Measurements from ENCODE around the gene HES5. TPM values are rescaled to one million over a fixed set of nuclear protein-coding genes. Genes with fewer than 3 reads are reported as not detected.

The HES5 gene
- total and polyA plus RNA-seq, 2 of the 13 experiments (the other 11 are each of a cell fraction or from before 2014, with no cell fraction given) = not detected

DNA sequence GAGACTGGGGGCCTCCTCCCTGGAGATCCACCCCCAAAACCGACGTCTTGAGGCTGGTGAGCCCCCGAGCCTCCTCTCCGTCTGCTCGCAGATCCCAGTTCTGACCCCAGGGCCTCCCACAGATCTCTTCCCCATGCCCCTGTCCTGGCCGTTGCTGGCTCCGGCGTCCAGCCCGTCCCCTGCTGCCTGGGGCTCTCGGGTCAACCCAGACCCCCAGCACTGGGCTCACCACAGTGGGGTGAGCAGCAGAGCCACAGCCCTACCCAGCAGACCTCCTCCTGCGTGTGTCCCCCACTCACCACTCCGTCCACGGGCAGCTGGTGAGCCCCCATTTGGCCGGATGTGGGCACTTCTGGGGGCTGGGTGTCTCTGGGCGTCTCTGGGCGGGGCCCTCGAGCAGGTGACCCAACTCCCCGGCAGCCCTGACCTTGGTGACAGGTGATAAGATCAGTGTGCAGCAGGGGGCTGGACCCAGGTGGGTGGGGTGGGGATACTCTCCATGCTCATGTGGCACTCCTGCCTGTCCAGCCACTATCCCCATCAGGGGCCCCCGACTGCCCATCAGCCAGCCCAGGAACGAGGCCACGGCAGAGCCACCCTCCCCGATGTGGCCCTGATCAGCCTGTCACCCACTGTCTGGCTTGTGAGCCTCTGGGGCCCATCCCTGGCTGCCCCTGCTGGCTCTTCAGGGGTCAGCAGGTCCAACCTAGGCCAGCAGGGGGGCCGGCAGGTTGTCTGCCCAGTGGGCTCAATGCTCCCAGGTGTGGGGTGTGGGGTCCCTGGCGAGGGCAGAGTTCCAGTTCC, 26.8 kb upstream of the HES5 start (continued):
- TF ChIP-seq ZNF350 (CRISPR knock-in tag; IDR thresholded peaks at IDR 0.05; ENCODE audit: borderline replicate concordance, low read depth) (no peak), ZNF772 (CRISPR knock-in tag; IDR thresholded peaks at IDR 0.05) (0 out of 2 replicates have a peak, but pooled peaks have one; percentile 53), ZNF547 (CRISPR knock-in tag; IDR thresholded peaks at IDR 0.05) (peak; percentile 81), ZSCAN31 (CRISPR knock-in tag; IDR thresholded peaks at IDR 0.05; ENCODE audit: low read depth) (peak; percentile 52; the same call in 1 of the 2 replicates), RXRA (CRISPR knock-in tag; IDR thresholded peaks at IDR 0.05) (peak; percentile 1; the same call in 1 of the 2 replicates), SAP130 (CRISPR knock-in tag; IDR thresholded peaks at IDR 0.05; ENCODE audit: low read depth) (peak; percentile 77), ZNF530 (CRISPR knock-in tag; IDR thresholded peaks at IDR 0.05; ENCODE audit: low read depth) (no peak), KDM2A (CRISPR knock-in tag; IDR thresholded peaks at IDR 0.05; ENCODE audit: borderline replicate concordance, low read depth) (no peak), ZC3H13 (CRISPR knock-in tag; IDR thresholded peaks at IDR 0.05) (no peak), ZNF253 (CRISPR knock-in tag; IDR thresholded peaks at IDR 0.05; ENCODE audit: borderline replicate concordance) (0 out of 2 replicates have a peak, but pooled peaks have one; percentile 34), ATF1 (CRISPR knock-in tag; IDR thresholded peaks at IDR 0.05) (no peak), REXO4 (CRISPR knock-in tag; IDR thresholded peaks at IDR 0.05; ENCODE audit: borderline replicate concordance) (no peak), RORA (CRISPR knock-in tag; IDR thresholded peaks at IDR 0.05) (no peak), MYNN (CRISPR knock-in tag; IDR thresholded peaks at IDR 0.05; ENCODE audit: low read depth) (no peak), MAFK (conservative IDR thresholded peaks at IDR 0.05 in 1 of 2, IDR thresholded peaks at IDR 0.05 in 1 of 2; ENCODE audit: low read length in 2 of 2) (no peak), KLF11 (CRISPR knock-in tag; IDR thresholded peaks at IDR 0.05) (no peak), MED1 (CRISPR knock-in tag; IDR thresholded peaks at IDR 0.05) (peak; percentile 54; the same call in 1 of the 2 replicates), MXD4 (CRISPR knock-in tag; IDR thresholded peaks at IDR 0.05) (no peak), ZFP90 (CRISPR knock-in tag; IDR thresholded peaks at IDR 0.05; ENCODE audit: borderline replicate concordance) (no peak), NFYC (CRISPR knock-in tag; IDR thresholded peaks at IDR 0.05) (no peak), THAP11 (CRISPR knock-in tag; IDR thresholded peaks at IDR 0.05) (no peak)
- TF ChIP-seq, protein P1, sequence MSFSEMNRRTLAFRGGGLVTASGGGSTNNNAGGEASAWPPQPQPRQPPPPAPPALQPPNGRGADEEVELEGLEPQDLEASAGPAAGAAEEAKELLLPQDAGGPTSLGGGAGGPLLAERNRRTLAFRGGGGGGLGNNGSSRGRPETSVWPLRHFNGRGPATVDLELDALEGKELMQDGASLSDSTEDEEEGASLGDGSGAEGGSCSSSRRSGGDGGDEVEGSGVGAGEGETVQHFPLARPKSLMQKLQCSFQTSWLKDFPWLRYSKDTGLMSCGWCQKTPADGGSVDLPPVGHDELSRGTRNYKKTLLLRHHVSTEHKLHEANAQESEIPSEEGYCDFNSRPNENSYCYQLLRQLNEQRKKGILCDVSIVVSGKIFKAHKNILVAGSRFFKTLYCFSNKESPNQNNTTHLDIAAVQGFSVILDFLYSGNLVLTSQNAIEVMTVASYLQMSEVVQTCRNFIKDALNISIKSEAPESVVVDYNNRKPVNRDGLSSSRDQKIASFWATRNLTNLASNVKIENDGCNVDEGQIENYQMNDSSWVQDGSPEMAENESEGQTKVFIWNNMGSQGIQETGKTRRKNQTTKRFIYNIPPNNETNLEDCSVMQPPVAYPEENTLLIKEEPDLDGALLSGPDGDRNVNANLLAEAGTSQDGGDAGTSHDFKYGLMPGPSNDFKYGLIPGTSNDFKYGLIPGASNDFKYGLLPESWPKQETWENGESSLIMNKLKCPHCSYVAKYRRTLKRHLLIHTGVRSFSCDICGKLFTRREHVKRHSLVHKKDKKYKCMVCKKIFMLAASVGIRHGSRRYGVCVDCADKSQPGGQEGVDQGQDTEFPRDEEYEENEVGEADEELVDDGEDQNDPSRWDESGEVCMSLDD (CRISPR knock-in tag; IDR thresholded peaks at IDR 0.05; ENCODE audit: borderline replicate concordance) = 0 out of 2 replicates have a peak, but pooled peaks have one; percentile 43
- TF ChIP-seq, protein P2, sequence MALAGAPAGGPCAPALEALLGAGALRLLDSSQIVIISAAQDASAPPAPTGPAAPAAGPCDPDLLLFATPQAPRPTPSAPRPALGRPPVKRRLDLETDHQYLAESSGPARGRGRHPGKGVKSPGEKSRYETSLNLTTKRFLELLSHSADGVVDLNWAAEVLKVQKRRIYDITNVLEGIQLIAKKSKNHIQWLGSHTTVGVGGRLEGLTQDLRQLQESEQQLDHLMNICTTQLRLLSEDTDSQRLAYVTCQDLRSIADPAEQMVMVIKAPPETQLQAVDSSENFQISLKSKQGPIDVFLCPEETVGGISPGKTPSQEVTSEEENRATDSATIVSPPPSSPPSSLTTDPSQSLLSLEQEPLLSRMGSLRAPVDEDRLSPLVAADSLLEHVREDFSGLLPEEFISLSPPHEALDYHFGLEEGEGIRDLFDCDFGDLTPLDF (CRISPR knock-in tag; IDR thresholded peaks at IDR 0.05) = no peak
- TF ChIP-seq, protein P3, sequence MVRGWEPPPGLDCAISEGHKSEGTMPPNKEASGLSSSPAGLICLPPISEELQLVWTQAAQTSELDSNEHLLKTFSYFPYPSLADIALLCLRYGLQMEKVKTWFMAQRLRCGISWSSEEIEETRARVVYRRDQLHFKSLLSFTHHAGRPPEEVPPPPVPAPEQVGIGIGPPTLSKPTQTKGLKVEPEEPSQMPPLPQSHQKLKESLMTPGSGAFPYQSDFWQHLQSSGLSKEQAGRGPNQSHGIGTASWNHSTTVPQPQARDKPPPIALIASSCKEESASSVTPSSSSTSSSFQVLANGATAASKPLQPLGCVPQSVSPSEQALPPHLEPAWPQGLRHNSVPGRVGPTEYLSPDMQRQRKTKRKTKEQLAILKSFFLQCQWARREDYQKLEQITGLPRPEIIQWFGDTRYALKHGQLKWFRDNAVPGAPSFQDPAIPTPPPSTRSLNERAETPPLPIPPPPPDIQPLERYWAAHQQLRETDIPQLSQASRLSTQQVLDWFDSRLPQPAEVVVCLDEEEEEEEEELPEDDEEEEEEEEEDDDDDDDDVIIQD (CRISPR knock-in tag; IDR thresholded peaks at IDR 0.05; ENCODE audit: low read depth) = no peak

Data from HepG2 (cell line).